HEK293T (cell line): ENCODE data around the gene BCOR.

Experiments
- CTCF ChIA-PET: fragments of 350-600 bp; formaldehyde crosslinking; extraction: SDS; loops from one replicate; lab custom pipeline; 2021; ENCODE audit warnings: antibody characterized with exemption, inconsistent platforms; lab: Yijun Ruan, JAX
- POLR2A ChIA-PET: fragments of 350-600 bp; formaldehyde crosslinking; extraction: SDS; loops from one replicate; lab custom pipeline; 2020; ENCODE audit warnings: antibody characterized with exemption, inconsistent platforms; lab: Yijun Ruan, JAX
- DNase-seq: peaks from one replicate; pipeline ENCODE4 v3.0.0; 2012; ENCODE audit warnings: mixed read lengths; ENCODE audit errors: extremely low spot score
- ARNT ChIP-seq: fragments of 450-650 bp; IDR thresholded peaks from 2 replicates; pipeline ENCODE4 v1.6.1; 2017; ENCODE audit warnings: mild to moderate bottlenecking
- BHLHE40 ChIP-seq: fragments of 450-650 bp; IDR thresholded peaks from 2 replicates; pipeline ENCODE4 v1.6.1; 2016; ENCODE audit warnings: mild to moderate bottlenecking, moderate library complexity, borderline replicate concordance
- CTBP1 ChIP-seq: fragments of 450-650 bp; IDR thresholded peaks from 2 replicates; pipeline ENCODE4 v1.6.1; 2016; ENCODE audit warnings: borderline replicate concordance
- ELF4 ChIP-seq: fragments of 450-650 bp; IDR thresholded peaks from 2 replicates; pipeline ENCODE4 v1.6.1; 2017; ENCODE audit warnings: antibody characterized with exemption
- FOXA1 ChIP-seq: fragments of 450-650 bp; IDR thresholded peaks from 2 replicates; pipeline ENCODE4 v1.6.1; 2016; ENCODE audit warnings: mild to moderate bottlenecking
- FOXK2 ChIP-seq: fragments of 450-650 bp; IDR thresholded peaks from 2 replicates; pipeline ENCODE4 v1.6.1; 2016; ENCODE audit warnings: mild to moderate bottlenecking
- FOXM1 ChIP-seq: fragments of 450-650 bp; IDR thresholded peaks from 2 replicates; pipeline ENCODE4 v1.6.1; 2017; ENCODE audit warnings: mild to moderate bottlenecking, borderline replicate concordance
- HDGF ChIP-seq: fragments of 450-650 bp; IDR thresholded peaks from 2 replicates; pipeline ENCODE4 v1.6.1; 2017; ENCODE audit warnings: antibody characterized with exemption, borderline replicate concordance
- L3MBTL2 ChIP-seq: fragments of 450-650 bp; conservative IDR thresholded peaks from 2 replicates; pipeline ENCODE4 v1.6.1; 2016; ENCODE audit warnings: mild to moderate bottlenecking
- LEF1 ChIP-seq: fragments of 450-650 bp; IDR thresholded peaks from 2 replicates; pipeline ENCODE4 v1.6.1; 2017; ENCODE audit warnings: mild to moderate bottlenecking, borderline replicate concordance
- NFRKB ChIP-seq: fragments of 450-650 bp; IDR thresholded peaks from 2 replicates; pipeline ENCODE4 v1.6.1; 2016; ENCODE audit warnings: mild to moderate bottlenecking, moderate library complexity
- SP1 ChIP-seq: fragments of 450-650 bp; IDR thresholded peaks from 2 replicates; pipeline ENCODE4 v1.6.1; 2017
- SUZ12 ChIP-seq: fragments of 450-650 bp; IDR thresholded peaks from 2 replicates; pipeline ENCODE4 v1.6.1; 2016; ENCODE audit warnings: mild to moderate bottlenecking
- TARDBP ChIP-seq: fragments of 450-650 bp; IDR thresholded peaks from 2 replicates; pipeline ENCODE4 v1.6.1; 2016
- ZNF384 ChIP-seq: fragments of 450-650 bp; IDR thresholded peaks from 2 replicates; pipeline ENCODE4 v1.6.1; 2016
- TF ChIP-seq, protein P1 (sequence below): fragments of 450-650 bp; IDR thresholded peaks from 2 replicates; pipeline ENCODE4 v1.6.1; 2016

BCOR gene

DNA sequence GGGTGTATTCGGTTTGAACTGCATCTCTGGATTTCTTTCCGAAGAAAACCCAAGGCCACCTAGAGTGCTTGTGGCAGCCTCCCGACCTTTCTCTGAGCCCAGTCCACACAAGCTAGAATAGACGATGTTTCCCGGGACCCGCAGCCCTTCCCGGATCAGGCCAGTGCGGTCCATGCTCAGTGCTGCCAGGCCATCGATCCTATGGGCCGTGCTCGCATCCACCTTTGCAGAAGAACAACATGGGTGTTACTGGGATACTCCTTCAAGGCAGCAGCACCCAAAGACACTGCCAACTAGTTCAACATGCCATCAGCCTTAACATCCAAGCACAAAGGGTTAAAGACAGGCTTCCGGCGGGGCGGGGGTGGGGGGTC, 22.8 kb downstream of the BCOR start:
- TF ChIP-seq SUZ12, result no peak
- no peak for DNase-seq
- POLR2A ChIA-PET, result no interaction called here
- CTCF ChIA-PET, result no interaction called here

DNA sequence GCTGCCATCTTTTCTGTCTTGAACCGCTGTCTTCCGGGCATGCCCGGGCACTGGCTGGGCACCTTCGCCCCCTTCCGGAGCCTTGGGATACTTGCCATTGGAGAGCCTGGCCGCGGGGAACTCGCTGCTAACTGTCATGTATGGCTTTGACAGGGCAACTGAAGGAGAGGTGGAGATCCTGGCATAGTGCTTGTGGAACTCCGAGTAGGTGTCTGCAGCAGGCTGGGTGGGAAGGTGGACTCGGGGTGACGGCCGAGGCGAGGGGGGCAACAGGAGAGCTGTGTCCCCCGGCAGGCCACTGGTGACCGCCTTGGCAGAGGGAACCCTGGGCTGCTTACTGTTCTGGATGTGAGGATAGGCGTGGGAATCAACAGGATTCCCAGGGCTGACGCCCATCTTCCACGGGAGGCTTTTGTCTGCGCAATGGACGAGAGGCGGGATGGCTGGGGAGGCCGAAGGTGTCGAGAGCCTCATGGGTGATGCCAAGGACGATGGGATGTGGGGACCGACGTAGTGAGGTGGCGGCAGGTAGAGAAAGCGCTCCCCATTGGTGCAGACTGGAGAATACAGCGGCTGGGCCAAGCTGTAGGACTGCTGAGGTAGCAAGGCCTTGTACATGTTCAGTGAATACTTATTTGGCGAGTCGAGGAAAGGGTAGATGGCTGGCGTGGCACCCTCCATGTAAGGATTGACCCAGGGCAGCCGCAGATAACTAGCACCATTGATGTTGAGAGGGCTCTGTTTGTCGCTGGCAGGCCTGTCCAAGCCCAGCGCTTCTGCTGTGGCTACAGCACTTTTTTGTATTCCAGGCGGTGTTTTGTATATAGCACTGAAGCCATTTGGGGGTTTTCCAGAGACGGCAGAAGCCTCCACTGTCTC, 23.4 kb downstream of the BCOR start:
- ChIA-PET CTCF (no interaction called here), POLR2A (no interaction called here)
- TF ChIP-seq TARDBP (no peak), FOXA1 (no peak), SP1 (no peak), SUZ12 (no peak), NFRKB (no peak), FOXK2 (no peak)
- DNase-seq, result no peak

DNA sequence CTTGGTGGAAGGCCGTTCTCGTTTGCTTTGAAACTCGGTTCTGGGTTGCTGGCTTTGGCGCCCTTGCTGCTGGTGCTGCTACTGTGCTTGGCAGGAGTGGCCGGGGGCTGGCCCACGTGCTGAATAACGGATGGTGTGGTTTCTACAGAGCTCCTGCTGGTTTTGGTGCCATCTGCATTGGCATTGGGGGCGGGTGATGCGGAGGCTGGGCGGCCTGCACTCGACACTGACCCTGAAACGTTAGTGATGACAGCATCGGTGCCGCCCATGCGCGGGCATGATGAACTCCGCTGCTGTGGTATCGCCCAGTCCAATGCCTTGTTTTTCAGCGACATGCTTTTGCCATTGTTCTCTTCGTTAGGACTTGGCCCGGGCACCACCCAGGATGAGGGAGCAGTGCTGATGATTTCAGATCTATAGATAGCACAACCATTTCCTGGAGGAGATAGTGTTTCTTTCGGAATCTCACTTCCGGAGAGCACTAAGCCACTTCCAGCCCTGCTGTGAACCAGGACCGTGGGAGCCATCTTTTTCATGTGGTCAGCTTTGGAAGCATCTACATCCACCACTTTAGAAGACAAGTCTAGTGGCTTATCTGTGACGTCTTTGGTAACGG, 24.2 kb downstream of the BCOR start:
- DNase-seq, result no peak
- no peak for TF ChIP-seq FOXA1
- TF ChIP-seq LEF1, result no peak
- TF ChIP-seq SP1, result no peak
- TF ChIP-seq ELF4, result no peak
- no peak for TF ChIP-seq NFRKB
- TF ChIP-seq, protein P1, sequence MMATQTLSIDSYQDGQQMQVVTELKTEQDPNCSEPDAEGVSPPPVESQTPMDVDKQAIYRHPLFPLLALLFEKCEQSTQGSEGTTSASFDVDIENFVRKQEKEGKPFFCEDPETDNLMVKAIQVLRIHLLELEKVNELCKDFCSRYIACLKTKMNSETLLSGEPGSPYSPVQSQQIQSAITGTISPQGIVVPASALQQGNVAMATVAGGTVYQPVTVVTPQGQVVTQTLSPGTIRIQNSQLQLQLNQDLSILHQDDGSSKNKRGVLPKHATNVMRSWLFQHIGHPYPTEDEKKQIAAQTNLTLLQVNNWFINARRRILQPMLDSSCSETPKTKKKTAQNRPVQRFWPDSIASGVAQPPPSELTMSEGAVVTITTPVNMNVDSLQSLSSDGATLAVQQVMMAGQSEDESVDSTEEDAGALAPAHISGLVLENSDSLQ, result no peak
- no peak for TF ChIP-seq BHLHE40
- TF ChIP-seq ARNT, result no peak
- CTCF ChIA-PET, result no interaction called here
- POLR2A ChIA-PET, result no interaction called here

DNA sequence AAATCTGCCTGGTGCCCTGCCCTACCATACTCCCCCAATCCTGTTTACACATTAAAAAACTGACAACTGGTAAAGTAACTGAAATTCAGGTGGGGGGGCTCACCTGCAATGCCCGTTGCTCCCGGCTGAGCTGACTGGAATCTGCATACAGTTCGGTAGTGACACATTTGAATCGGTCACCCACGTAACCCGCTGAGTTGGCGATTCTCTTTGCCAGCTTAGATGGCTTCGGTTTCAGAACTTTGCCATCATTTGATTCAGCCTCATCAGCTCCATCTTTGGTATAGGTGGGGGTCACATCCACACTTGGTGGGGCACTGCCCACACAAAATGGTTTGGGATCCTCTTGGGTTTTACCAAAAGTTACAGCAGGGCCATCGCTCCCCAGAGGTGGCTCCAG, 25.5 kb downstream of the BCOR start:
- no peak for TF ChIP-seq SP1
- TF ChIP-seq FOXM1, result no peak
- TF ChIP-seq L3MBTL2, result no peak
- no peak for TF ChIP-seq CTBP1
- no peak for TF ChIP-seq LEF1
- no peak for TF ChIP-seq SUZ12
- no peak for TF ChIP-seq ZNF384
- TF ChIP-seq FOXA1, result no peak
- no peak for TF ChIP-seq ARNT

DNA sequence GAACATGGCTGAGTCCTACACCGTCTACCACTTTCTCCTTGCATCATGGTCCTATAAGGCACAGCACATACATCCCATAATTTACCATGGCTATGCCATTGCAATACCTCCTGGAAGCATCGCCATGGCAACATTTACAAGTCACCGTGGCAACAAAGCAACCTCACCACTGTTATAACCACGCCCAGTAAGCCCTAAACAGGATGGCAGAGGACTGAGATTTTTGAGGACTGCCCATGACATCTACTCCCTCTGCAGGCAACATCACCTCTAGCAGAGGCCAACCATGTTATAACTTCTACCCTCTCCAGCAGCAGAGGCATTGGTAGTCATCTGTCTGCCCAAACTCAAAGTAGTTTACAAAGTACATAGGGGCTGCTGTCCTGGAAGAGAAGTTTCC, 29.7 kb downstream of the BCOR start:
- CTCF ChIA-PET, result no interaction called here
- no peak for DNase-seq
- TF ChIP-seq BHLHE40 (no peak), SUZ12 (no peak), HDGF (no peak), L3MBTL2 (no peak), FOXA1 (no peak), NFRKB (no peak), TARDBP (no peak), ARNT (no peak), LEF1 (no peak), ELF4 (no peak), ZNF384 (no peak), FOXM1 (no peak), FOXK2 (no peak), CTBP1 (no peak), SP1 (no peak)
- TF ChIP-seq, protein P1, result no peak
- POLR2A ChIA-PET, result no interaction called here

More for the DNA sequence above, 25.5 kb downstream of the BCOR start:
- DNase-seq, result no peak
- CTCF ChIA-PET, result interaction anchor here (0.9 kb wide), 1 partner anchor 20 kb away, joined by 4 read pairs; no protein-coding TSS in a partner anchor
- POLR2A ChIA-PET, result no interaction called here

DNA sequence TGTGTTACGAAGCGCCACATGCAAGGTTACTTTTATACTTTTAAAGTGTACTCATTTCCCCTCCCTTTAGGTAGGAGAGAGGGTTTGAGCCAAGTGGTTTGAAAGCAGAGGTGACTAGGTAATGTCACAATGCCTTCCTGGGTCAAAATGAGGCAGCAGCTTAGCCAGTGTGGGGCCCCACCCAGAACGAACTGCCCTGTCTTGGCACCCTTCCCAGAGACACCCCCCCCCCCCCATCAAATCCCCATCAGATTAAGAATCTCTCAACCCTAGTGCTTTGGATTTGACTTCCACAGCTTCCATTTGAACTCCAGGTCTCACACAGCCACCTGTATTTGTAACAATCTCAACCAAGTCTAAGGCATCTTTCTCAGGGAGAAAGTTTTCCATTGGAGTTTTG, 31.1 kb downstream of the BCOR start:
- TF ChIP-seq FOXA1, result no peak
- TF ChIP-seq FOXK2, result no peak
- no peak for TF ChIP-seq SUZ12
- TF ChIP-seq HDGF, result no peak
- TF ChIP-seq SP1, result no peak
- no peak for TF ChIP-seq ELF4
- TF ChIP-seq L3MBTL2, result no peak
- TF ChIP-seq, protein P1, result no peak
- TF ChIP-seq CTBP1, result no peak
- TF ChIP-seq ARNT, result no peak
- TF ChIP-seq LEF1, result no peak
- no peak for TF ChIP-seq BHLHE40
- TF ChIP-seq TARDBP, result no peak
- ChIA-PET POLR2A (no interaction called here), CTCF (no interaction called here)
- no peak for DNase-seq
